GM12872 (cell line): Measurements from ENCODE around the gene SLC16A7.

Experiments
- CTCF ChIP-seq: IDR thresholded peaks from 3 replicates; pipeline ENCODE4 v1.5.1; 2011; ENCODE audit warnings: low read depth, mild to moderate bottlenecking, low read length, moderate library complexity; ENCODE audit not compliant: insufficient read depth

The SLC16A7 gene

GRCh38 chr12:59597385-59597781, 1.6 kb downstream of the SLC16A7 start:
- TF ChIP-seq CTCF: no peak

GRCh38 chr12:59600171-59600570, 4.3 kb downstream of the SLC16A7 start:
- TF ChIP-seq CTCF: no peak

GRCh38 chr12:59603754-59604153, 7.9 kb downstream of the SLC16A7 start:
- TF ChIP-seq CTCF: no peak

GRCh38 chr12:59615392-59616165, 19.8 kb downstream of the SLC16A7 start:
- TF ChIP-seq CTCF: no peak

GRCh38 chr12:59619461-59620240, 23.8 kb downstream of the SLC16A7 start:
- TF ChIP-seq CTCF: no peak

GRCh38 chr12:59620326-59620725, 24.5 kb downstream of the SLC16A7 start:
- TF ChIP-seq CTCF: no peak

- TF ChIP-seq CTCF: no peak
Observed at GRCh38 chr12:59624732-59625460, 29.1 kb downstream of the SLC16A7 start.
